GM19023 (cell line): ENCODE results near the gene NCAPG2.
A peak's percentile ranks its signal among the peaks of the same experiment; 100 is the strongest.
"Not testable (repeated sequence)": the region's sequence is repeated elsewhere in the genome, so short reads cannot be mapped to it uniquely, and the experiment has no call there.

Source experiments
- ATAC-seq: cut with Tn5 transposase; IDR thresholded peaks from one replicate; pipeline ENCODE4 v1.9.1; 2021; ENCODE audit warnings: mild to moderate bottlenecking, moderate library complexity; ENCODE audit not compliant: unreplicated experiment

NCAPG2 gene

DNA sequence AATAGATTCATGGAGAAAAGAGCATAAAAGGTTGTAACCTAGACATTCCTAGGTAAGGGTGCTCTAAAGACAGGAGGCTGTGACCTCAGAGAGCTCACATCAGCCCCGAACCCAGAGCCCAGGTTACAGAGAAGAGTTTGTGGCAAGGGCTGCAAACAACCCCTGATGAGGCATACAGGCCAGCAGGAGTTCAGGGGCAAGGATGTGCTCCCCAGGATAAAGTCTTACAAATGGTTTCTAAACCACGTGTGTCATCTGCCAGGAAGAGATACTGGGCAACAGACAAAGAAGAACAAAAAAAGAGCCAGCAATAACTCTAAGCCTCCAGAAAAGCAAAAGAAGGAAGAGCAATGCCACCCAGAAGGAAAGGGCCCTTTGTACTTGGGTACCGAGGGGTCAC lies 27.7 kb downstream of the NCAPG2 start:
- no peak for ATAC-seq

GRCh38 chr7:158676171-158676840 lies 28.3 kb downstream of the NCAPG2 start:
- no peak for ATAC-seq

- no peak for ATAC-seq
These were observed 31.6 kb downstream of the NCAPG2 start for GRCh38 chr7:158672975-158673374.

DNA sequence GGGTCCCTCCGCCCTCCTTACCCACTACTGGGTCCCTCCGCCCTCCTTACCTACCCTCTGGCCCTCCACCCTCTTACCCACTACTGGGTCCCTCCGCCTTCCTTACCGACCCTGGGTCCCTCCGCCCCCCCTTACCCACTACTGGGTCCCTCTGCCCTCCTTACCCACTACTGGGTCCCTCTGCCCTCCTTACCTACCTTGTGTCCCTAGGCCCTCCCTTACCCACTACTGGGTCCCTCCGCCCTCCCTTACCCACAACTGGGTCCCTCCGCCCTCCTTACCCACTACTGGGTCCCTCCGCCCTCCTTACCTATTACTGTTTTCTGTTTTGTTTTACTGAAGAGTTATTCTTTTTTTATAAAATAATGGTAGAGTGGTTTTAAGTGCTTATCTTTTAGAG lies 36.5 kb downstream of the NCAPG2 start:
- ATAC-seq, result not testable (repeated sequence)

GRCh38 chr7:158666966-158667678 lies 37.5 kb downstream of the NCAPG2 start:
- not testable (repeated sequence) for ATAC-seq

GRCh38 chr7:158666401-158666800 lies 38.2 kb downstream of the NCAPG2 start:
- no peak for ATAC-seq

DNA sequence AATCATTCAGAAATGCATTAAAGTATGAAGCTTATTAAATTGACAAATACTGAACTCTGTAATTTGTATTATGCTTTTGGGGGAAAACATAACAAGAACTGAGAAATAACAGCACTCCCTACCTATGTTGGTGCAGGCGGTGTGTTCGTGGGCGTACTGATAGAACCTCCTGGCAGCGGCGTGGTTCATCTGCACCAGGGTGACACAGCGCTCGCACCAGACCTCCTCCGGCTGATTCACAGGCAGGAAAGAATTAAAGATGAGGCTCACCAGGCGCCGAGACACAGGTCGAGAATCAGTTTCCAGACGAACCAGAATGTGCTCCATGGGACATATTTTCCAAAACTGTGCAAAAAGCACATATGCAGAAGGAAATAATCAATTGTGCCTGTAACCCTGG lies 40.2 kb downstream of the NCAPG2 start:
- no peak for ATAC-seq

DNA sequence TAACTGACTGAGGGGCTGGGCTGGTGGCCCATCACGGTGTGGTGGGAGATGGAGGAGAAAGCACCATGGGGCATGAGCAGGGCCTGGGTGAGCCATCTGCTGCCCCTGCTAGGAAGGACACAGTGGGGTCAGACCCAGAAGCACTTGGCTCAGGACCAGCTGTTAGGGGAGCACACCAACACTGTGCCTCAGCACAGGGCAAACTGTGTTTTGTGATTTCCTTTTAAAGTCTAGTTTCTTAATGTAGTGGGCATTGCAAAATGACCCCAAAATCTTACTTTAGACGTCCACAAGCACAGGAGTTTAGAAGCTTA lies 41.2 kb downstream of the NCAPG2 start:
- no peak for ATAC-seq

DNA sequence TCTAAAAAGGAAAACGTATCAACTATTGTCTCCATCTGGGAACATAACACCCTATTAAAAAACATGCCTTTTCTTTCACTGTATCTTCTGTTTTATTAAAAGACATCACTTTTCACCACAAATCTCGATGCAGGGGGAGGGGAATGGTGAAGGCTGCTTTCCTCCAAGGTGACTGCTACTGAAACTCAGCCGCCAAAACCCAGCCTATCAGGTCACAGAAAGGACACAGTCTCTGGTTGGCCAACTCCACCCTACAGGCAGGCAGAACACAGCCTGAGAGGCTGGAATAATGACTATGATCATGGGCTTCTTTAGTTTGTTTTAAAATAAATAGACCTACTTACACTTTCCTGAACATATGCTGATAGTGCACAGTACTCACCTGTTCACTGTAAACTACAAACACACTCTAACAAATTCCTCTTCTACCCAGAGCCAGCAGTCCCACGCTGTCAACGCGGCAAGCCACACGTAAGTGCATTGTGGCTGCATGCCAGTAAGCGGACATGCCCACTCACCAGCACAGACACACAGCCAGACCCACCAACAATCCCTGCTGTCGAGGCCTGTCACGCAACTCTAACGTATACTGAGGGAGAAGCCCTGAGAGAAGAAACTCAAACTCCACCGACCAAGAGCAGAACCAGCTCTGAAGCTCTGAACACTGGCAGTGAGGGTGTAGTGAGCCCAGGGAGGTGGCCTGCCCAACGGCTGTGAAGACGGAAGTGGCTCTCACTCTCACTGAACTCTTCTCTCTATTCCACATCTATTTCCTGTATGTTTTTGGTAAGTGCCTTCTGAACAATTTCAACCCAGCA lies 41.8 kb downstream of the NCAPG2 start:
- ATAC-seq, result no peak

DNA sequence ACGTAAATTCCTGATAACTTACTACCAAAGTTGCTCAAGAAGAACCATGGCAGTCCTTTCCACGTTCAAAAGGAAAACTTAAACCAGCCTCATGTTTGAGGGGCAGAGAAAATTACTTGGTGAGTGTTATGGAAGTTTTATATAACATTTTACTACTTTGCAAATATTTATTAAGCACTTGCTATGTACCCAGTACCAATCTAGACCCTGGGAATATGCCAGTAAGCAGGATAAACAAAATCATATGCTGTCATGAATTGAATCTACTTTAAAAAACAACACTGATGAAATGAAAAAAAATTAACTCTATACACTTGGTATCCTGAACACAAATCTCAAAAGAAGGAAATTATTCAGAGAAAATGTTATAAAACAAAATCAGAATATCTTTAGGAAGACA lies 46.1 kb downstream of the NCAPG2 start:
- no peak for ATAC-seq

GRCh38 chr7:158657189-158657746 lies 47.3 kb downstream of the NCAPG2 start:
- ATAC-seq, result peak; percentile 32

- ATAC-seq, result peak; percentile 96
These were observed 48.6 kb downstream of the NCAPG2 start for GRCh38 chr7:158655931-158656441.

DNA sequence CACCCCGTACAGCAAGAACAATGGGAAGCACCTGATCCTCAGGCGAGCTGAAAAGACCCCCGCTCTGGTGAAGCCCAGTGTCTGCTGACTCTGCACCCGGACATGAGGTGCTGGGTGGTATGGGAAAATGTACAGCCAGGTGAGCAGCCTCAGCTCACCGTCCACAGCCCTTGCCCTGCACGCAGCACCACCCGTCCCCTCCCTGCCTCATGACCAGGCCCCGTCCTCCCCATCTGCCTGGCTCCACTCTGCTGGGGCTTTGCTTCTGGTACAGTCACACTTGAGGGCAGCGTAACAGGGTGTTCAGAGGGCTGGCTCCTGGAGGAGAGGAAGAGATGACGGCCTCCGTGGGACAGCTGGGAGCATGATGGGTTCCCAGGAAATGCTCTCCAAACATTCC lies 49.1 kb downstream of the NCAPG2 start:
- no peak for ATAC-seq

DNA sequence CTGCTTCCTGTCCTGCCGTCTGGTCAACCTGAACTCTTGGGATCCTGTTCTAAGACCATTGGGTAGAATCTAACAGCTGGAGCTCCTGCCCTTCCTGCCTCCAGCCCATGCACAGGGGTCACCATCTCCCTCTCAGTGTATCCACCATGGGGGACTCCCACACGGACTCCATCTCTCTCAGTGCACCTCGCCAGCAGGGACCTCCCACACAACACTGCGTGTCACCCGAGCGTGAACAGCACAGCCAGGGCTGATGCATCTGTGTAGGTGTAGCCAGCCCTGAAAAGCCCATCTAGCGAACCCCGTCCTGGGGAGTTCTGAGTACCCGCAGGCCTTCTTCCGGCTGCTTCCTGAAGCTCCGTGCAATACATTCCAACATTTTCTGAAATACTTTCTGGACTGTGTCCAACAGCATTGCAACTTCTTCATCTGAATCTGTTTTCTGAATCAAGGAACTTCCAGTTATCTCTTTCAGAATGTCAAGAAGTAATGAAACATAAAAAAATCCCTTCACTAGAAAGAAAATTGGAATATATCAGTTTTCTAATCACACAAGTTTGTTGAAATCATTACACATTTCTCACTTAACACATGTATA lies 52.5 kb downstream of the NCAPG2 start:
- ATAC-seq, result no peak

DNA sequence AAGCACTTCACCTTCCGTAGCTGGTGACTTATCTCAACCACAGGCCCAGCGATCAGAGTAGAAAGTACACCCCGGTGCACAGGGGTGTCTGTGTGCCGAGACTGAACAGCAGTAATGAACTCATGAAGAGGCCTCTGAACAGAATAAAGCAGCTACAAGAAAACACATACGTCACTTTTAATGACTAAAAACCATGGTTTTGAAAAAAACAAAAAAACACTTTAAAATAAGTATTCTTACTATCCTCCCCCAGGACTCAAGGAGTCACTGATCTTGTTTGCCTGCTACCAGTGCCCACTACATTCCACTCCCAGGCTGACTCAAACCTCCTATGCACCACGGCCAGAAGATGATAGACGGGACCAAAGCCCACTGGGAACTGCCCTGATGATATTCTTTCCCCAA lies 53.8 kb downstream of the NCAPG2 start:
- no peak for ATAC-seq

- no peak for ATAC-seq
These were observed 55.3 kb downstream of the NCAPG2 start for GRCh38 chr7:158649279-158649678.

- ATAC-seq, result no peak
These were observed 55.8 kb downstream of the NCAPG2 start for GRCh38 chr7:158648787-158649186.

DNA sequence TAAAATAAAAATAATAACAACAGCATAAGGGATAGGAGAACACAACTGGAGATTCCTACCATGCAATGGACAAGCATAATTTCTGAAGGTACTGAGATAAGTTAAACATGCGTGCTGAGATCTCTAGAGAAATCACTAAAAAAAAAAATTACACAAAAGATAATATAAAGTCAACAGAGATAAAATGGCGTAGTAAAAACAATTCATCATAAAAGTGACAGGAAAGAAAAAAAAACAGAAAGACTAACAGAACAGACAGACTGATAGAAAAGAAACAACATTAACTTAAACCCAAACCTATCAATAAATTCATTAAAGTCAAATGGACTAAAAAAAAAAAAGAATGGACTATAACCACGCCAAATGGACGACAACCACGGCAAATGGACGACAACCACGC lies 56.4 kb downstream of the NCAPG2 start:
- no peak for ATAC-seq

GRCh38 chr7:158647475-158647792 lies 57.2 kb downstream of the NCAPG2 start:
- no peak for ATAC-seq

GRCh38 chr7:158646766-158647474 lies 57.7 kb downstream of the NCAPG2 start:
- ATAC-seq, result no peak

GRCh38 chr7:158645842-158646241 lies 58.8 kb downstream of the NCAPG2 start:
- ATAC-seq, result no peak
